Umbilical cord (tissue), 2 donors: ENCODE measurements around the gene FMNL1. TPM values are rescaled to one million over a fixed set of nuclear protein-coding genes. Genes with fewer than 3 reads are reported as not detected.

Experiments
- DNase-seq: peaks from one replicate; pipeline ENCODE4 v3.0.0-alpha.2; 2015; ENCODE audit warnings: low spot score
- total RNA-seq: library from RNA; depleted of rRNA; stranded (reverse); fragments of >200 nt; gene quantifications from one replicate; pipeline ENCODE4 v1.2.3, GENCODE V29; 2014; ENCODE audit warnings: low replicate concordance; ENCODE audit not compliant: insufficient read depth

Gene FMNL1
- total RNA-seq, 1 donor from 2014 or later = 3.1 TPM

DNA sequence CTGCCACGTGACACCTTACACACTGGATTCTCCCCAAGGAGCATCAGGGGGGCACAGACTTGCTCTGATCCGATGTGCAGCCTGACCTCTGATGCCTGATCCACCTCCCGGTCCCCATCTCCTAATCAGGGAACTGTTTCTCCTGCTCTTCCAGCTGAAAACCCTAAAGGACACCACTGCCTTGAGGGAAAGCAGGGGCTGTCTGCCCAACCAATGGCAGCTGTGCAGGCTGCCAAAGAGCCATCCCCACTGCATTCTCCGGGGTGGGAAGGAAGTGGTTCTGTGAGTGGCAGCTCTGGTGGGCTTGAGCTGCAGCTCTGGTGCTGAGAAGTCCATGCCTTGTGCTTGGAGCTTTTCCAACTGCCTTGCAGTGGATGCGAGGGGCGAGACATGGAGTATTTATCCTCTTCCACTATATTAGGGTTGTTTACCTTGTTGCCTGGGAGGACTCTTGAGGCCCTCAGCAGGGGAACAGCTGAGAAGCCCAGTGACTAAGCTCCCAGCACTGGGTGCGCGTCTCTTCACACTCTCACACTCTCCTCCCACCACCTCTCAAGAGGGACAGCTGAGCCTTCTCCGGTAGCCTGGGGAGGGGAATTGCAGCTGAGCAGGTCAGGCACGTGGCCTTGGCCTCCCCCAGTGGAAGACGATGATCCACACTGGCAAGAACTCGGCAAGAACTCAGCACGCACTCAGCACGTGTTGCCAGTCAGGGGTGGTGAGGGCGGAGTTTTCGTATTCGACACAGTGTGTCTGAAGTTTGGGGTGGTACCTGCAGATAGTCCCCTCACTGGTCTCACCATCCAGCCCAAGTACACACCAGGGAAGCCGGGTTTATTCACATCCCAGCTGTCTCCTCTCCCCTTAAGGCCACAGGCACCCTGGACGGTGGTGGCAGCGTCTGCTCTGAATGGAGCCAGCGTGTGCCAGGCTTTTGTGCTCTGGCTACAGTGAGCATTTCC lies 61.3 kb downstream of the FMNL1 start:
- DNase-seq = no peak

DNA sequence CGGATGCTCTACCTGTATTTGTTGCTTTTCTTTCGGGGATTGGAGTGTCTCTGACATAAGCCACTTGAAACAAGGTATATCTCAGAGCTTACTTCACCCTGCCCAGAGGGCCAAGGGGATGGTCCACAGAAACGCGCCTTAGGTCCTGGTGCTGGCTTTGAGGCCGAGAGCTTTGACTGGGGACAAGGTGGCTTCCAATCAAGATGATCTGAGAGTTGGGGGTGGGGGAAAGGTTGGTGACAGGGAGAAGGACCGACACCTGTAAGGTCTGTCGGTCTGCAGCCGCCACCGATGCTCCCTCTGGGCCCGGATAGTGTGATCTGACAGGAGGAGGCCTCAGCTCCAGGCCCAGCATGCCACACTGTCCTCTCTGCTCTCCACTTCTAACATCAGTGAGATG lies 62.0 kb downstream of the FMNL1 start:
- no peak for DNase-seq

DNA sequence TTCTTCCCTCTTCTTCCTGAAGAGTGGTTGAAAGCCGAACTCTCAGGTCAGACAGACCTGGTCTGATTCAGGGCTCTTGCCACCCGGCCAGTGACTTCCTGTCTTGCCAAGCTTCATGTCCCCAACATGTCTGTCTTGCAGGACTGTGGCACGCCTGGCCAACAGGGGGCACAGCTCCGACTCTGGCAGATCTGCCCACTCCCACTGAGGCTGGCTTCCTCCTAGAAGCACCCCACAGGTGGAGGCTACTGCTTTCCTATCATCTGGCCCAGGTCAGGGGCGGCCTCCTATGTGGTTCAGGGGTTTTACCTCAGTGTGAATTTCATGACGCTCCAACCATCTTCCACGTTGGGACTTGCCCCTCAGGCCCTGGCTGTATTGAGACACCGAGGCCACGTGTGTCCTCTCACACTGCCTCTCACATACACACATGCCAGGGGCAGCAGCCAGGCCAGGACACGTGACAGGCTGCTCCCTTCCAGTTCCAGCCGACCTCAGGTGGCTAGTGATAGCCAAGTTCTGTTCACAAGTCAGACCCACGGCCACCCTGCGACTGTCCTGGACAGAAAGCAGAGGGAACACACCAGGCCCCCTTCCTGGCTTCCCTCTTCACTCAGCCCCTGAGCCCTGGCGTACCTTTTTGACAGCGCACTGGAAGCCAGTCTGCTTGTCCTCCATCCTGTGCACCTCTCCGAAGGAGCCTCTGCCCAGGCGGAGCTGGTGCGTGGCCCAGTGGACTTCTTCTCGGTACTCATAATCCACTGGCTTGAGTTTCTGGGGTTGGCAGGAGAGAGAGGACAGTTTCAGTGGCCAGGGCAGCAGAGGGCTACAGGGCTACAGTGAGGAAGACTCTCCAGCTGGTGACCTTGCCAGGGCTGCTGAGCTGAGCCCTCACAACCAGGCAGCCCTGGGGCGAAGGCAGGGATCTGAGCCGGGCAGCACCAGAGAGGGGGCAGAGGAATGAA lies 62.8 kb downstream of the FMNL1 start:
- no peak for DNase-seq

DNA sequence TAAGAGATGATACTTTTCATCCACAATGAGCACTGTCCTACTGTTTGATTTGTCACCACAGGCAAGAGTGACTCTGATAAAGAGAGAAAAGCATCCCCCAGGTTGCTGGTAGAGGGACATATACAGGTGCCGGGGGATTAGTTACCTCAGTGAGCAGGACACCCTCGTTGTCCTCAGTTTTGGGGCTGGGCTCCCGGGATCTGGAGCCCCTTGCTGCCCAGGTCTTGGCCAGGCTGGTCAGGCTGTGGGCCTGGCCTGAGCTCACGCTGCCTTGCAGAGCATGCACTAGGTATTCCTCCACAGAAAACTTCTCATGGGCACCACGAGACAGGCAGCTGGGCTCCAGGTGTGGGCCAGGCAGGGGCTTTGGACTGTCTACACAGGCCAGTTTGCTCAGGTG lies 64.6 kb downstream of the FMNL1 start:
- no peak for DNase-seq

DNA sequence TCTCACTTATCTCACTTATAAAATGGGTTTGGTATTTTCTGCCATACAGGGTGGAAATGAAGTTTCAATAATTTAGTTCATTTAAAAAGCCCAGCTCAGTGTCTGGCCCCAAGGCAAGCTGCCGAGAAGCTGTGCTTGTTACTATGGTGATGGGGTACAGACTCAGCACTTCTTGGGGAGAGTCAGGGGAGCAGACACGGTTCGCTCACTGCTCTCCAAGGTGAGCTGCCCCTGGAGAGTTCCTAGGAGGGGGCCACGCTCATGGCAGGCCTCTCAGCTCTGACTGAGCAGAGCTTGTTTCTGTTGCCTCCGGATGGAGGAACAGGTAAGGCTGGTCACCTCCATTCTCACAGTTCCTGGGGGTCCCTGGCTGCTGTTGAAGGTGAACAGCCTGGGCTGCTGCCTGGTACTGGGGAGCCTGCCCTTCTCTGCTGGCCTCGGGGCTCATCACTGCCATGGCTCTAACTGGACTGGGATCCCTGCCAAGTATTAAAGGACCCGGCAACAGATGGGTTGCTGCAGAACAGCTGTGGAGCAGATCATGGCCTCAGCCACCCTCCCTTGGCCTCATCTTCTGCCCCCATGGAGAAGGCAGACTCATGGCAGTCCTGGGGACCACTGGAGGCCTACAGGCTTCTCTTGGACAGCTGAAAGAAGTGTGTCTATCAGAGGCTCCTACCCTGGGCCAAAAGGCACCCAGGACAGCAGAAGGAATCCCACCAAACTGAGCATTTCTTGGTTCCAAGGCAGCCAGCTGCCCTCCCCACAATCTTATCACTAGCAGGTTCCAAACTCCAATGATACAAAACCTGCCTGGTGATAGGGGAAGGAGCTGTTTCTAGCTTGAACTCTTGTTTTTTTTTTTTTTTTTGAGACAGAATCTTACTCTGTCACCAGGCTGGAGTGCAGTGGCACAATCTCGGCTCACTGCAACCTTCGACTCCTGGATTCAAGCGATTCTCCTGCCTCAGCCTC lies 66.1 kb downstream of the FMNL1 start:
- DNase-seq = no peak

DNA sequence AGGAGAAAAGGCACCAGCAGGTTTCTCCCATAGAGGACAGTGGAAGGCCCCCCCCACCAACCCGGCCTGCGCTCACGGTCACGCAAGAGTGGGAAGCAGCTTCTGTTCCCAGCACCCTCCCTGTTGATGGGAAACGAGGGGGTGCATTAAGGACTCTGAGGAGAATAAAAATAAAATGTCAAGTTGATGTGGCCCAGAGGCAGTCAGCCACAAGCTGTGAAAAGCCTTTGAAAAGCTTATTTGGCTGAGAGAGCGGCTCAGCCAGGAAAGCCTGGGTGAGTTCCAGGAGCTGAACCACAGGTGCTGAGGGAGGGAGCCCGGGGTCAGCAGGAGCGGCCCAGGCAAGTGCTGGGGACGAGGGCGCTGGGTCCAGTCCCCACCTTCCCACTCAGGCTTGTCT lies 67.1 kb downstream of the FMNL1 start:
- no peak for DNase-seq

DNA sequence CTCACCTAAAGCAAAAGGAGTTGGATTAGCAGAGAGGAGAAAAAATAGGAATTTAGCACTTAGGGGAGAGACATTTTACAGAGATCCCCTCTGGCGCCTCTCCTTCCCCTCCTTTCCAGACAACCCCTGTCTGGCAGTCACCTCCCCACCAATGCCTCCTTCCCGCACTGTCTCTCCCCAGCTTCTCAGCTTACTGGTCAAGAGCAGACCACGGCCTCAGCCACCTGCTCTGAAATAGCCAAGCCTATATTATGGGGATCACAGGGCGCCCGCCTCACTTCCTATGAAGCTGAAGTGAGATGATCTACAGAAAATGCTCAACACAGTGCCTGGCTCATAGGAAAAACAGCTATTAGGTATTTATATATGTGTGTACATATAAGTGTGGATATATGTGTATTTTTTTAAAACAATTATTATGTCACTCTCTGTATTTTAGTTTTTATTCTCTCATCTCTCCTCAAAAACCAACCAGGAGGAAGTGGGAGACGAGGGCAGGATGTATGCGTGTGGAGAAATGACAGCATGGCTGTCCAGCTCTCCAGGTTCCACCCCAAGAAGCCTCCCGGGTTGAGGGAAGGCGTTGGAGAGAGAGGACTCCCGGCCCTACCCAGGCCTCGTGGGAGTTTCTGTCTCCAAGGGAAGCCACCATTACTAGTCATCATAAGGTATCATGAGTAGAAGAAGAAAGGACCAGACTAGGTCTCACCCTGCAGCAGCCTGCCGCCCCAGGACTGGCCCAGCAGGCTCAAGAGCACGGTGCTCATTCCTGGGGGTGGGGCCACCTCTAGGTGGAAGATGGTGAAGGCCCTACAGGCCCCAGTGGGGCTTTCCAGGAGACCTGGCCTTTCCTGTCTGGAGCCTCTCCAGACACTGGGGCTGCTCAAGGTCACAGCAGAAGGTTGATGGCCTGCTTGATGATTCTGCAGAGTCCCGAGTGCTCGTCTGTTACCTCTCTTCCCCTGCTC lies 67.9 kb downstream of the FMNL1 start:
- no peak for DNase-seq

DNA sequence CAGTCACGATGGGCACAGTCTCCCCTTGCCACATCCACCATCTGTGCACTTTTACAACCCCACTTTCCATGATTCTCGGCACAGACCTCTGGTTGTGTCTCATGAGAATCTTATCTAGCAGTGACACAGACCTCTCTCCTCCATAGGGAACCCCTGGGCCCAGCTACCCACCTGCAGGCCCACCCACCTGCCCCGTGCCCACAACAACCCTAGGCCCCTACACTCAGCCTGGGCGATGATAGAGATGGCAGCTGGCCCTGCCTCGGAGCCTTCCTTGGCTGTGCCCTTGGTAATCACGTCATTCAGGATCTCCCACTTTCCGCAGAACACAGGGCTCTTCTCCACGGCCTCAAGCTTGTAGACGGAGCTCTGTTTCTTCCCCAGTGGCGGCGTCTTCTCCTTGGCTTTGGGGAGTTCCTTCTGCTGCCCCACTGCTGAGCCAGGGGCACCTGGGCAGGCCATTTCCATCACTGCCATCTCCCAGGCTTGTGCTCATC lies 68.6 kb downstream of the FMNL1 start:
- no peak for DNase-seq

DNA sequence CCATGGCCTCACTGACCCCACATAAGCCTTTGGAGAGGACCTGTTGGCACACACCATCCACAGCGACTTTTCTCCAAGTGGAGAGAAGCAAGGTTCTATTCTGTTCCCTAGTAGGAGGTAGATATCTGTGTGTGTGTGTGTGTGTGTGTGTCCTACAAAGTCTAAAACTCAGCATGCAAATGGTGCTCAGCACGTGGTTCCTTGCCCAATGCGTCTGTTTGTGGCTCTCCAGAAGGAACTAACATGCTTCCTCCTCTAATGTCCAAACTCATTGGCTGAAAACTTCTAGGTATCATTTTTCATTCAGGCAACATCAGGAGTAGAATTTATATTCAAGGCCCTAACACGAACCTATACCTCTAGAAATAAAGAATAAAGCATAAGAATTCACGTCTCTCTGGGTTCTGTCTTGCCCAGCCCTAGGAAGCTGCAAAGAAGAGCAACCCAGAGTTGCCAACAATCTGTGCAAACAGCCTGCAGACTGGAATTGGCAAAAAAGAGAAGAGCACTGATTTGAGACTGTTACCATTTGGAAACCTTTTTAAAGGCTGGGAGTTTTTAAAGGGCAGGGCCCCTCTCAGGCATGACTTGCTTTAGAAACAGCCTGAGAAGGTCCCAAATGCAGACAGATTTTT lies 69.6 kb downstream of the FMNL1 start:
- DNase-seq = no peak

DNA sequence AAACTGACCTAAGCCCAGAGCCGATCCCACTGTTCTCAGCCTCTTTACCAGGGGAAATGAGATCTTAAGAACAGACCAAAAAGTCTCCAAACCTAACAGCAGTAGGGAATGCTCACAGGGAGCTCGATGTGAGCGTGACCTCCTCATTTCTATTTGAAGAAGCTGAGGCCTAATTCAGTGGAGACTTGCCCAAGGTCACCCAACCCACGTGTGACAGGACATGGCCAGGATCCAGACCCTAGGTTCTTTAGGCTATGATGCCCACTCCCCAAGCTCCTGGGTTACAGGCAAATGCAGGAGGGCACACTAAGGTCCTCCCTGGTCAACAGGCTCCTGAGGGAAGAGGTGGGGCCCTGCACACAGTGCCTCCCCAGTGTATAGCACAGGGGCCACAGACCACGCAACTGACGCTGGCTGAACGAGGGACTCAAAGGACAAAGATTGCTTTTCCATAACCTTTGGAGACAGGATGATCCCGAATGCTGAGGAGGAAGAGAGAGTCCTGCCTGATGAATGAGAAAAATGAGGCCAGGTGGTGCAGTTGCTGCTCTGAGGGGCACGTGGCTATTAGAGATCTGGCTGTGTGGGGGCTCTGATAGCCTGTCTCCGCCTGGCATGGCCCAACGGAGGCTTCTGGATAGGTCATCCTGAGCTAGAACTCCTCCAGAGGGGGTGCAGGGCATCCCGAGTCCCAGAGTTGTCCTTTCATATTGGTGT lies 71.2 kb downstream of the FMNL1 start:
- no peak for DNase-seq

DNA sequence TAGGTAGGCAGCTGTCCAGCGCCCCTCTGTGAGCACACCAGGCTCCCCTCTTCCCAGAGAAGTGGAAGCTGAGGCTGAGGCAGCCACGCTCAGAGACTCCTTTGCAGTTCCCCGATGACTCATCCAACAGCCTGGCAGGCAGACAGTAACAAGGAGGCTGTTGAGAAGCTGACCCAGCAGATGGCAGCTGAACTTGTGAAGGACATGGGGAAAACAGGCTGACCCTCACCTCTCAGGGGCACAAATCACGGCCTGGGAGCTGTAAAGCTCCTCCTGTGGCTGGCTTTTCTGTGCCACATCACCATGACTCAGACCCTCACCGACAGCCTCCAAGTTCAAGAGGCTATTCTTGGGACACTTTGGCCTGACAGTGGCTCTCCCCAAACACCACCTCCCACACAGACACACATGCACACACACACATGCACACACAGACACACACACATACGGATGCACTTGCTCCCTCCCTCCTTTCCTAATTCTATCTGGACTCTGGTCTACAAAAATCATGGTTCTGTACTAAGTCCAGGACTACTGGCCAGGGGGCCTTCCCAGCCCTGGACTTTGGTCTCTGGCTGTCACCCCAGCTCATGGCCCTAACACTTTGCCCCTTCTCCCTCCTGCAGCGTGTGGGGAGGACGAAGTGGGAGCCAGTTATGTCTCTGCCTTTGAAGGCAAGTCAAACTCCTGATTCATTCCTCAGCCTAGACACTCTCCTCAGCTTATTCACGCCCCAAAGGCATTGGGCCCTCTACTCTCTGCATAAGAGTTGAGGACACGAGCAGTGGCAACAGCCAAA lies 71.9 kb downstream of the FMNL1 start:
- peak; percentile 92 for DNase-seq

DNA sequence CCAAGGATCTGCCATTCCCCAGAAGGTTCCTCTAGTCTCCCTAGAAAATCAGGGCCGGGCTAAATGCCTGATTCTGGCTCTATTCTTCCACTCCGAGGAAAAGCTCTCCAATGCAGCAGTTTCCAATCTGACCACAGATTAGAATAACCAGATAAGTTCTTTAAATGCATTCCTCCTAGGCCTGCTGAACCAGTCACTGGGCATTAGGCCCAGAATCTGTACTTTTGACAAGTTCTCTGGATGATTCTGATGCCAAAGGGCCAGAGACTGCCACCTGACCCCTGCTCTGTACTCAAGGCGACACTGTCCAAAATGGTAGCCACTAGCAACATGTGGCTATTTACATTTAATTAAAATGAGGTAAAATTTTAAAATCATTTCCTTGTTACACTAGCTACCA lies 72.8 kb downstream of the FMNL1 start:
- peak; percentile 94 for DNase-seq

DNA sequence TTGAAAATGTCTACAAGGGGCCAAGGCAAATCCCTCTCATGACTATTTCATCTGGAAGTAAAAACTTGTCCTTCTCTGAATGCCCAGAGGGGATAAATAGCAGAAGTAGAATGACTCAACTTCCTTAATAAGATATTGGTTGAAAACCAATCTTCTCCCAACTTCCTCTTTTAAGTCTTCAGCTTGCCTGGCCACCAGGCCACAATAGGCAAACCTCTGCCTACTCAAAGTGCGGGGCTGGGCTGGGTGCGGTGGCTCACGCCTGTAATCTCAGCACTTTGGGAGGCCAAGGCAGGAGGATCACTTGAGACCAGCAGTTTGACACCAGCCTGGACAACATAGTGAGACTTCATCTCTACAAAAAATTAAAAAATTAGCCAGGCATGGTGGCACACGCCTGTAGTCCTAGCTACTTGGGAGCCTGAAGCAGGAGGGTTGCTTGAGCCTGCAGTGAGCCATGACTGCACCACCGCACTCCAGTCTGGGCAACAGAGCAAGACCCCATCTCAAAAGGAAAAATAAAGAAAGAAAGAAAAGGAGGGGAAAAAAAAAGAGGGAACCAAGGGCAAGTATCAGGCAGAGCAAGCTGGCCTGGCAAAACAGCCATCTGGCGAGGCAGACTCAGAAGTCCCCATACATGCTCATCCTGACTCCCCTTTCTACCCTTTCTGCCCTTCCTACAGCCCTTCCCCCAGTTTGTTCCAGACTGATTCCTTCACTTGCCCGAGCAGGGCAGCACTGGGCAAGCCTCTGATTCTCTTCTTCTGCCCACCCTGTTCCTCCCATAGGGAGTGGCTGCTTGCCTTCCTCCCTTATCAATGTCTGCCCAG lies 74.5 kb downstream of the FMNL1 start:
- no peak for DNase-seq

DNA sequence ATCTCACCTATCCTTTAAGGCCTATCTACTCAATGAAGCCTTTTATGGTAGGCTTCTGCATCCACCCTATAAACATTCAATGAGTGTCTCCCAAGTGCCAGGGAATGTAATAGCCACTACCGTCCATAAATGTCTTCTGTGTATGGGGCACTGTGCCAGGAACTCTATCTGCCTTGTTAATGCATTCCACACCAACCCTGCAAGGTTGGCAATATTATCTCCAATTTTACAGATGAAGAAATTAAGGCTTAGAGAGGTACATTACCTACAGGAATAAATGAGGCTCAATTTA lies 75.1 kb downstream of the FMNL1 start:
- DNase-seq = no peak
